GM12872 (cell line): ENCODE data around the gene IRF2BP2.

Experiments
- CTCF ChIP-seq: IDR thresholded peaks from 3 replicates; pipeline ENCODE4 v1.5.1; 2011; ENCODE audit warnings: low read depth, mild to moderate bottlenecking, low read length, moderate library complexity; ENCODE audit not compliant: insufficient read depth

Gene IRF2BP2

GRCh38 chr1:234571702-234572101, 38.3 kb downstream of the IRF2BP2 start:
- no peak for TF ChIP-seq CTCF

GRCh38 chr1:234570329-234571120, 39.5 kb downstream of the IRF2BP2 start:
- no peak for TF ChIP-seq CTCF

- no peak for TF ChIP-seq CTCF
These were observed 41.6 kb downstream of the IRF2BP2 start for GRCh38 chr1:234568345-234568744.

GRCh38 chr1:234565132-234565531, 44.8 kb downstream of the IRF2BP2 start:
- TF ChIP-seq CTCF: no peak

GRCh38 chr1:234564035-234565029, 45.6 kb downstream of the IRF2BP2 start:
- TF ChIP-seq CTCF: no peak

GRCh38 chr1:234562334-234562733, 47.6 kb downstream of the IRF2BP2 start:
- TF ChIP-seq CTCF: no peak

GRCh38 chr1:234561319-234561718, 48.7 kb downstream of the IRF2BP2 start:
- no peak for TF ChIP-seq CTCF
